Osteocyte (in vitro differentiated cells): ENCODE measurements around the gene DCP1A. TPM values are rescaled to one million over a fixed set of nuclear protein-coding genes. Genes with fewer than 3 reads are reported as not detected.
A peak's percentile ranks its signal among the peaks of the same experiment; 100 is the strongest.
"Not testable (repeated sequence)": the region's sequence is repeated elsewhere in the genome, so short reads cannot be mapped to it uniquely, and the experiment has no call there.

ENCODE experiments used
- DNase-seq: peaks from one replicate; pipeline ENCODE4 v3.0.0; 2021; ENCODE audit warnings: mixed read lengths; ENCODE audit not compliant: unreplicated experiment; ENCODE audit errors: extremely low spot score
- H3K27ac Mint-ChIP-seq: one replicate; pipeline ENCODE4 v1.8.0; 2021; ENCODE audit warnings: mild to moderate bottlenecking, mixed read lengths; ENCODE audit not compliant: unreplicated experiment
- H3K27me3 Mint-ChIP-seq: one replicate; pipeline ENCODE4 v1.8.0; 2021; ENCODE audit warnings: mixed read lengths; ENCODE audit not compliant: unreplicated experiment
- H3K36me3 Mint-ChIP-seq: one replicate; pipeline ENCODE4 v1.8.0; 2021; ENCODE audit warnings: mixed read lengths; ENCODE audit not compliant: unreplicated experiment
- H3K4me1 Mint-ChIP-seq: one replicate; pipeline ENCODE4 v1.8.0; 2021; ENCODE audit warnings: mixed read lengths; ENCODE audit not compliant: unreplicated experiment
- H3K4me3 Mint-ChIP-seq: one replicate; pipeline ENCODE4 v1.8.0; 2021; ENCODE audit warnings: mild to moderate bottlenecking, moderate library complexity, mixed read lengths; ENCODE audit not compliant: unreplicated experiment
- H3K9me3 Mint-ChIP-seq: one replicate; pipeline ENCODE4 v1.8.0; 2021; ENCODE audit warnings: mixed read lengths; ENCODE audit not compliant: unreplicated experiment
- CTCF ChIP-seq: fragments of 200-600 bp; sonication (generic); IDR thresholded peaks from 2 replicates; pipeline ENCODE4 v1.5.0; 2021; ENCODE audit warnings: antibody characterized with exemption, mild to moderate bottlenecking, moderate library complexity
- total RNA-seq: library from RNA; stranded (reverse); gene quantifications from 2 replicates; pipeline ENCODE4 v1.2.1, GENCODE V29; 2021

Gene DCP1A
- total RNA-seq, 1 donor from 2014 or later: 24.2 TPM

GRCh38 chr3:53269888-53270880 lies 77.2 kb downstream of the DCP1A start:
- Mint-ChIP-seq H3K27ac (peak overlapping the region; percentile 99), H3K4me3 (peak overlapping the region; percentile 49), H3K9me3 (no peaks in the 10 kb centered on the region), H3K36me3 (no peaks in the 10 kb centered on the region), H3K4me1 (peaks cover 27% of the 10 kb centered on the region), H3K27me3 (no peaks in the 10 kb centered on the region)
- peak; percentile 95 for DNase-seq
- peak; percentile 10 for TF ChIP-seq CTCF

GRCh38 chr3:53269193-53269592 lies 78.2 kb downstream of the DCP1A start:
- not testable (repeated sequence) for DNase-seq, H3K27me3 Mint-ChIP-seq, H3K36me3 Mint-ChIP-seq, H3K4me3 Mint-ChIP-seq, H3K9me3 Mint-ChIP-seq
- Mint-ChIP-seq H3K27ac (peak overlapping the region; percentile 99), H3K4me1 (peaks cover 29% of the 10 kb centered on the region)

GRCh38 chr3:53267766-53268165 lies 79.6 kb downstream of the DCP1A start:
- no peak overlapping the region for H3K27ac Mint-ChIP-seq

GRCh38 chr3:53264718-53265117 lies 82.6 kb downstream of the DCP1A start:
- H3K9me3 Mint-ChIP-seq: no peaks in the 10 kb centered on the region
- no peaks in the 10 kb centered on the region for H3K36me3 Mint-ChIP-seq
- no peak for DNase-seq
- peaks cover 30% of the 10 kb centered on the region for H3K4me1 Mint-ChIP-seq
- TF ChIP-seq CTCF: no peak
- H3K27me3 Mint-ChIP-seq: no peaks in the 10 kb centered on the region
- no peak overlapping the region for H3K27ac Mint-ChIP-seq
- no peak overlapping the region for H3K4me3 Mint-ChIP-seq

More at GRCh38 chr3:53267766-53268165, 79.6 kb downstream of the DCP1A start:
- Mint-ChIP-seq H3K4me1 (peaks cover 29% of the 10 kb centered on the region), H3K36me3 (no peaks in the 10 kb centered on the region), H3K27me3 (no peaks in the 10 kb centered on the region), H3K4me3 (no peak overlapping the region), H3K9me3 (no peaks in the 10 kb centered on the region)
- no peak for DNase-seq
- no peak for TF ChIP-seq CTCF

- TF ChIP-seq CTCF: no peak
- no peak for DNase-seq
- Mint-ChIP-seq H3K27me3 (no peaks in the 10 kb centered on the region), H3K27ac (no peak overlapping the region), H3K9me3 (no peaks in the 10 kb centered on the region), H3K4me1 (peaks cover 34% of the 10 kb centered on the region), H3K4me3 (no peak overlapping the region), H3K36me3 (no peaks in the 10 kb centered on the region)
Observed at GRCh38 chr3:53263907-53264306, 83.4 kb downstream of the DCP1A start.
